SU-DHL-6 (cell line): Measurements from ENCODE around the gene AP2A2.

Experiments
- H2AFZ ChIP-seq: fragments of 200-600 bp; sonication (generic); 2 replicates; pipeline ENCODE4 v1.6.1; 2014; ENCODE audit warnings: low read depth, mild to moderate bottlenecking, moderate library complexity, mixed read lengths, antibody characterized with exemption, low read length; ENCODE audit not compliant: severe bottlenecking
- H3F3A ChIP-seq: fragments of 200-600 bp; shearing (Covaris generic); 2 replicates; pipeline ENCODE4 v1.6.0; 2016; ENCODE audit warnings: antibody characterized with exemption, mild to moderate bottlenecking; ENCODE audit not compliant: insufficient read depth
- H3K27ac ChIP-seq: fragments of 200-600 bp; sonication (generic); 2 replicates; pipeline ENCODE4 v1.5.1; 2016; ENCODE audit warnings: low read depth, mild to moderate bottlenecking, low read length, moderate library complexity, mixed read lengths
- H3K27me3 ChIP-seq: fragments of 200-600 bp; sonication (generic), shearing (Covaris generic); 2 replicates; pipeline ENCODE4 v1.6.0; 2014; ENCODE audit warnings: mild to moderate bottlenecking, low read length
- H3K36me3 ChIP-seq: fragments of 200-600 bp; sonication (generic); 2 replicates; pipeline ENCODE4 v1.6.1; 2014; ENCODE audit warnings: mild to moderate bottlenecking, low read length, mixed read lengths
- H3K4me2 ChIP-seq: fragments of 300-600, 200-600 bp; shearing (Covaris generic), sonication (generic); 2 replicates; pipeline ENCODE4 v1.6.0; 2014; ENCODE audit warnings: low read length, low read depth, mild to moderate bottlenecking; ENCODE audit not compliant: poor library complexity, severe bottlenecking
- H3K4me3 ChIP-seq: fragments of 200-600 bp; sonication (generic); 2 replicates; pipeline ENCODE4 v1.5.1; 2014; ENCODE audit warnings: antibody characterized with exemption, low read length, mild to moderate bottlenecking, mixed read lengths; ENCODE audit not compliant: insufficient read depth, poor library complexity, severe bottlenecking
- H3K79me2 ChIP-seq: fragments of 200-600 bp; sonication (generic); 2 replicates; pipeline ENCODE4 v1.6.1; 2014; ENCODE audit warnings: mild to moderate bottlenecking, low read length, moderate library complexity; ENCODE audit not compliant: insufficient read depth
- H3K9ac ChIP-seq: fragments of 200-600 bp; sonication (generic); 2 replicates; pipeline ENCODE4 v1.7.0; 2014; ENCODE audit warnings: mild to moderate bottlenecking, low read length
- H3K9me2 ChIP-seq: fragments of 200-600 bp; sonication (generic); replicated peaks from 2 replicates; pipeline ENCODE4 v1.6.1; 2014; ENCODE audit warnings: low read length; ENCODE audit not compliant: insufficient read depth
- H3K9me3 ChIP-seq: fragments of 200-600 bp; sonication (generic); 2 replicates; pipeline ENCODE4 v1.6.1; 2014; ENCODE audit warnings: low read length, mixed read lengths; ENCODE audit not compliant: insufficient read depth
- H4K20me1 ChIP-seq: fragments of 200-600 bp; sonication (generic); 2 replicates; pipeline ENCODE4 v1.6.1; 2014; ENCODE audit warnings: low read depth, mild to moderate bottlenecking, antibody characterized with exemption, low read length, moderate library complexity, mixed read lengths
- CTCF ChIP-seq: fragments of 200-600 bp; sonication (generic); IDR thresholded peaks from one replicate; pipeline ENCODE4 v1.5.1; 2017; ENCODE audit warnings: antibody characterized with exemption, mild to moderate bottlenecking, low read length, moderate library complexity; ENCODE audit not compliant: insufficient read depth, poor library complexity, severe bottlenecking
- EZH2phosphoT487 ChIP-seq: fragments of 200-600 bp; sonication (generic), shearing (Covaris generic); conservative IDR thresholded peaks from 2 replicates; pipeline ENCODE4 v1.6.1; 2018; ENCODE audit warnings: mild to moderate bottlenecking, antibody characterized with exemption, low read length, moderate library complexity, mixed read lengths

Gene AP2A2

GRCh38 chr11:893008-893654 is 32.5 kb upstream of the AP2A2 start:
- Histone ChIP-seq H3K9me3 (no peaks in the 10 kb centered on the region), H3K4me2 (no peak overlapping the region), H3K9me2 (no peaks in the 10 kb centered on the region), H3K36me3 (no peaks in the 10 kb centered on the region), H3K4me3 (no peak overlapping the region), H4K20me1 (no peaks in the 10 kb centered on the region), H3K27ac (no peak overlapping the region), H3K79me2 (no peaks in the 10 kb centered on the region), H3K27me3 (no peaks in the 10 kb centered on the region), H3K9ac (no peak overlapping the region), H3F3A (no peaks in the 10 kb centered on the region), H2AFZ (no peak overlapping the region)
- TF ChIP-seq EZH2phosphoT487, result no peak
- no peak for TF ChIP-seq CTCF

- Histone ChIP-seq H3K9me2 (no peaks in the 10 kb centered on the region), H3K79me2 (no peaks in the 10 kb centered on the region), H3K9ac (no peak overlapping the region), H3F3A (no peaks in the 10 kb centered on the region), H2AFZ (no peak overlapping the region), H3K4me2 (no peak overlapping the region), H3K27me3 (no peaks in the 10 kb centered on the region), H3K9me3 (no peaks in the 10 kb centered on the region), H3K27ac (no peak overlapping the region), H3K4me3 (no peak overlapping the region), H4K20me1 (no peaks in the 10 kb centered on the region), H3K36me3 (no peaks in the 10 kb centered on the region)
- TF ChIP-seq EZH2phosphoT487 (no peak), CTCF (no peak)
Measured at GRCh38 chr11:894575-895201, 31.0 kb upstream of the AP2A2 start.

DNA sequence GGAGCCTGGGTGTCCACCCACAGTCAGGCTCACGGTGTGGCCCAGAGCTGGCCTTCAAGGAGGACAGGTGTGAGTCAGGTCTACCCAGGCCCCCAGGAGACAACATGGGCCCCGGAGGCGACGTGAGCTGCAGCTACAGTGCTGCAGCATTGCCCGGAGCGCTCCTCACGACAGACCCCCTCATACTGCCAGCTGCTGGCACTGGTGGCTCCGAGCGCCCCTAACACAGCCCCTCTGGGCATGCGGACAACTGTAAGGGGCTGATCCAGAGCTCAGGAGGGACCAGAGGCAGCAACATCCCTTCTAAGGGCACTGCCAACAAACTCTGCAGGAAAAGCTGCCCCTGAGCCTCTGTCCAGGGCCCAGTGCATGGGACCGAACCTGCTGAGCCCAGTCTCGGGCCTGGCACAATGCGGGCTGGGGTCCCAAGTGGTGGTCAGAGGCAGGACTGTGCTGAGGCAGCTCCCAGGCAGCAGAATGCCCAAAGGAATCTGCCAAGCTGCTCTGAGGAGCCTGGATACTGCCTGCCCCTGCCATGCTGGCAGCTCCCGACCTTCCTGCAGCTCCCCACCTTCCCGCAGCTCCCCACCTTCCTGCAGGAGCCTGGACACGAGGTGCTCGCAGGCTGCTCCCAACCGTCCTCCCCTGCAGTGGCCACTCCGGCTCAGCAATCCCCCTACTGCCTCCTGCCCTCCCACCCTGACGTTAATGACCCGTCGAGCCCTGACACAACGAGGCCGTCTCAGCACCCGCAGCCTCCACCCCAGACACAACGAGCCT is 30.1 kb upstream of the AP2A2 start:
- H3K36me3 ChIP-seq, result no peaks in the 10 kb centered on the region

More for the DNA sequence above, 30.1 kb upstream of the AP2A2 start:
- Histone ChIP-seq H3K4me2 (no peak overlapping the region), H3K9ac (no peak overlapping the region), H3K27ac (no peak overlapping the region), H2AFZ (no peak overlapping the region), H3K9me2 (no peaks in the 10 kb centered on the region), H3F3A (no peaks in the 10 kb centered on the region), H3K79me2 (no peaks in the 10 kb centered on the region), H3K4me3 (no peak overlapping the region), H3K9me3 (no peaks in the 10 kb centered on the region), H4K20me1 (no peaks in the 10 kb centered on the region), H3K27me3 (no peaks in the 10 kb centered on the region)
- TF ChIP-seq EZH2phosphoT487 (no peak), CTCF (no peak)
